ENCODE results near the gene MET.
A peak's percentile ranks its signal among the peaks of the same experiment; 100 is the strongest.

The MET gene

DNA sequence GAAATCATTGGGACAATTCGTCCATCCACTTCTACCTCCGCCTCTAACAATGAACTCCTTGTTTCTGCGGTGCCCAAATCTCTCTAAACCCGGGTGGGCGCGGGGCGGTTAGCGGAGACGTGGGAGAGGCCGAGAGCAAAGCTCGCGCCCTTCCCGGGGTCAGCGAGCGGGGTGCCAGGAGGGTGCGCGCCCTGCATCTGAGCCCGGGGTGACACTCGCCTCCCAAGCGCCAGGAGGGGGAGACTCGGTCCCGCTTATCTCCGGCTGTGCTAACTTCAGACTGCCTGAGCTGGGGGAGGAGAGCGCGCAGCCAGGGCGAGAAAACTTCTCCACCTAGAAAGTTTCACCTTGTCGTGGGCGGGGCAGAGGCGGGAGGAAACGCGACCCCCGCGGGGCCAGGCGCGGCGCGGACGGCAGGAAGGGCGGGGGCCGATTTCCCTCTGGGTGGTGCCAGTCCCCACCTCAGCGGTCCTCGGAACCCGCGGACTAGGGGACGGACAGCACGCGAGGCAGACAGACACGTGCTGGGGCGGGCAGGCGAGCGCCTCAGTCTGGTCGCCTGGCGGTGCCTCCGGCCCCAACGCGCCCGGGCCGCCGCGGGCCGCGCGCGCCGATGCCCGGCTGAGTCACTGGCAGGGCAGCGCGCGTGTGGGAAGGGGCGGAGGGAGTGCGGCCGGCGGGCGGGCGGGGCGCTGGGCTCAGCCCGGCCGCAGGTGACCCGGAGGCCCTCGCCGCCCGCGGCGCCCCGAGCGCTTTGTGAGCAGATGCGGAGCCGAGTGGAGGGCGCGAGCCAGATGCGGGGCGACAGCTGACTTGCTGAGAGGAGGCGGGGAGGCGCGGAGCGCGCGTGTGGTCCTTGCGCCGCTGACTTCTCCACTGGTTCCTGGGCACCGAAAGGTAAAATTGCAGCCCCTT, at the start of gene MET:
Gene MET, plus strand, starts transcription at position 516 of the 915 bp plus-strand sequence. CDS start 26,889 bp downstream, outside the sequence.
- Histone ChIP-seq H3K9me3 (ENCODE audit: insufficient read depth, low read length) (no peaks in the 10 kb centered on the region), H2AFZ (ENCODE audit: low read depth, low read length, severe bottlenecking) (peak within 1 kb of the TSS; percentile 41), H3K36me3 (ENCODE audit: low read length) (no peaks in the 10 kb centered on the region), H3K27ac (ENCODE audit: low read depth, low read length) (no peak within 1 kb of the TSS), H3K27me3 (ENCODE audit: low read length) (no peaks in the 10 kb centered on the region), H3K4me2 (ENCODE audit: low read depth, low read length, poor library complexity, severe bottlenecking) (peak within 1 kb of the TSS; percentile 53), H3F3A (ENCODE audit: insufficient read depth) (no peaks in the 10 kb centered on the region), H3K4me3 (ENCODE audit: insufficient read depth, low read length, poor library complexity, severe bottlenecking) (peak within 1 kb of the TSS; percentile 51), H3K9me2 (replicated peaks; ENCODE audit: insufficient read depth, low read length) (no peaks in the 10 kb centered on the region), H3K9ac (ENCODE audit: low read length) (peak within 1 kb of the TSS; percentile 27; the same call in 1 of the 2 replicates), H4K20me1 (ENCODE audit: low read depth, low read length) (no peaks in the 10 kb centered on the region), H3K79me2 (ENCODE audit: insufficient read depth, low read length) (no peaks in the 10 kb centered on the region)
- TF ChIP-seq, protein P1, sequence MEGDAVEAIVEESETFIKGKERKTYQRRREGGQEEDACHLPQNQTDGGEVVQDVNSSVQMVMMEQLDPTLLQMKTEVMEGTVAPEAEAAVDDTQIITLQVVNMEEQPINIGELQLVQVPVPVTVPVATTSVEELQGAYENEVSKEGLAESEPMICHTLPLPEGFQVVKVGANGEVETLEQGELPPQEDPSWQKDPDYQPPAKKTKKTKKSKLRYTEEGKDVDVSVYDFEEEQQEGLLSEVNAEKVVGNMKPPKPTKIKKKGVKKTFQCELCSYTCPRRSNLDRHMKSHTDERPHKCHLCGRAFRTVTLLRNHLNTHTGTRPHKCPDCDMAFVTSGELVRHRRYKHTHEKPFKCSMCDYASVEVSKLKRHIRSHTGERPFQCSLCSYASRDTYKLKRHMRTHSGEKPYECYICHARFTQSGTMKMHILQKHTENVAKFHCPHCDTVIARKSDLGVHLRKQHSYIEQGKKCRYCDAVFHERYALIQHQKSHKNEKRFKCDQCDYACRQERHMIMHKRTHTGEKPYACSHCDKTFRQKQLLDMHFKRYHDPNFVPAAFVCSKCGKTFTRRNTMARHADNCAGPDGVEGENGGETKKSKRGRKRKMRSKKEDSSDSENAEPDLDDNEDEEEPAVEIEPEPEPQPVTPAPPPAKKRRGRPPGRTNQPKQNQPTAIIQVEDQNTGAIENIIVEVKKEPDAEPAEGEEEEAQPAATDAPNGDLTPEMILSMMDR (IDR thresholded peaks at IDR 0.05; ENCODE audit: insufficient read depth, low read length, poor library complexity, severe bottlenecking) = no peak
- TF ChIP-seq EZH2phosphoT487 (conservative IDR thresholded peaks at IDR 0.05; ENCODE audit: low read length) = no peak

DNA sequence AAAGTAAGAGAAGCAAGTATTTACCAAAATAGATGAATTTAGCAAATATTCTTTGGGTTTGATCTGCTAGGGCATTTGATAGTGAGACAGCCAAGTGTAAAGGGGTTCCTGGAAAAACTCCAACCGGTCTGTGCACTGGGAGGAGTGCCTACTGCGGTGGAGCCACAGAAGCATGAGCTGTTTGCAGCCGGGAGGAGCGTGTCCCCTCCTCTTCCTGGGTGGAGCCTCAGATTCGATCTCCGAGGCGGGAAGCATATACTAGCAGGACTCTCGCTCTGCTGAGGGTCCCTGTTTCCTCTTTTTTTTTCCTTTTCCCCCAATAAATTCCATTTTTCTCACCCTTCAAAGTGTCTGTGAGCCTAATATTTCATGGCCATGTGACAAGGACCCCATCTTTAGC, 45.1 kb upstream of the MET start:
- no peak overlapping the region for H3K9ac ChIP-seq (ENCODE audit: low read length)
- TF ChIP-seq, protein P1 (IDR thresholded peaks at IDR 0.05; ENCODE audit: insufficient read depth, low read length, poor library complexity, severe bottlenecking) = no peak
- no peak for TF ChIP-seq EZH2phosphoT487 (conservative IDR thresholded peaks at IDR 0.05; ENCODE audit: low read length)
- no peaks in the 10 kb centered on the region for H4K20me1 ChIP-seq (ENCODE audit: low read depth, low read length)
- H3K27ac ChIP-seq (ENCODE audit: low read depth, low read length) = no peak overlapping the region
- H3K9me3 ChIP-seq (ENCODE audit: insufficient read depth, low read length) = no peaks in the 10 kb centered on the region
- no peak overlapping the region for H3K4me3 ChIP-seq (ENCODE audit: insufficient read depth, low read length, poor library complexity, severe bottlenecking)
- H3F3A ChIP-seq (ENCODE audit: insufficient read depth) = no peaks in the 10 kb centered on the region
- H2AFZ ChIP-seq (ENCODE audit: low read depth, low read length, severe bottlenecking) = no peak overlapping the region
- no peaks in the 10 kb centered on the region for H3K36me3 ChIP-seq (ENCODE audit: low read length)
- H3K79me2 ChIP-seq (ENCODE audit: insufficient read depth, low read length) = no peaks in the 10 kb centered on the region
- H3K4me2 ChIP-seq (ENCODE audit: low read depth, low read length, poor library complexity, severe bottlenecking) = no peak overlapping the region
- H3K27me3 ChIP-seq (ENCODE audit: low read length) = no peaks in the 10 kb centered on the region
- no peaks in the 10 kb centered on the region for H3K9me2 ChIP-seq (replicated peaks; ENCODE audit: insufficient read depth, low read length)

DNA sequence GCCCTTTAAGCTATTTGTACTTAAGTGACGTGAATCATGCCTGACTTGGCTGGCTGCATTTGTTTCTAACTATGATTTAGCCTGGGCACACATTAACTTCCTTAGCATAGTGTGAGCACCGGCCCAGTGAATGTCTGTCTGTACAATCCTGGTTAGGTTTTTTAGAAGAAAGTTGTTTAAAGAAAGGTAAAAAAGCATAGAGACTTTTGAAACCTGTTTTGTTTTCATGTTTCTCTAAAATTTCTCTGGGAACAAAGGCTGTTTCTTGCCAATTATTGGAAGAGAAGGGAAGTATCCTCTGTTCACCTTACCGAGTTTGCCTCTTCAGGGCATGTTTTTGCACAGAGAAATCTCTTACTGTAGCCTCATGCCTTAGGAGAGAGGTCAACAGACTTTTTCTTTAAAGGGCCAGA, 42.9 kb upstream of the MET start:
- Histone ChIP-seq H3F3A (ENCODE audit: insufficient read depth) (no peaks in the 10 kb centered on the region), H3K4me2 (ENCODE audit: low read depth, low read length, poor library complexity, severe bottlenecking) (no peak overlapping the region), H3K79me2 (ENCODE audit: insufficient read depth, low read length) (no peaks in the 10 kb centered on the region), H4K20me1 (ENCODE audit: low read depth, low read length) (no peaks in the 10 kb centered on the region), H3K36me3 (ENCODE audit: low read length) (no peaks in the 10 kb centered on the region), H3K27me3 (ENCODE audit: low read length) (no peaks in the 10 kb centered on the region), H2AFZ (ENCODE audit: low read depth, low read length, severe bottlenecking) (no peak overlapping the region), H3K9ac (ENCODE audit: low read length) (no peak overlapping the region), H3K9me3 (ENCODE audit: insufficient read depth, low read length) (no peaks in the 10 kb centered on the region), H3K27ac (ENCODE audit: low read depth, low read length) (no peak overlapping the region), H3K4me3 (ENCODE audit: insufficient read depth, low read length, poor library complexity, severe bottlenecking) (no peak overlapping the region), H3K9me2 (replicated peaks; ENCODE audit: insufficient read depth, low read length) (no peaks in the 10 kb centered on the region)
- no peak for TF ChIP-seq EZH2phosphoT487 (conservative IDR thresholded peaks at IDR 0.05; ENCODE audit: low read length)
- TF ChIP-seq, protein P1 (IDR thresholded peaks at IDR 0.05; ENCODE audit: insufficient read depth, low read length, poor library complexity, severe bottlenecking) = no peak

Data from SU-DHL-6 (cell line).